Ectodermal cell (in vitro differentiated cells): Measurements from ENCODE around the gene TEP1.

Experiments
- H3K27ac ChIP-seq: 2 replicates; pipeline ENCODE4 v1.7.0; 2013; ENCODE audit warnings: mild to moderate bottlenecking, low read depth, low read length; ENCODE audit not compliant: insufficient read depth, poor library complexity, severe bottlenecking
- H3K27me3 ChIP-seq: 2 replicates; pipeline ENCODE4 v1.7.0; 2013; ENCODE audit warnings: mild to moderate bottlenecking, low read length; ENCODE audit not compliant: insufficient read depth, control insufficient read depth, poor library complexity, severe bottlenecking
- H3K36me3 ChIP-seq: one replicate; pipeline ENCODE4 v1.7.0; 2013; ENCODE audit warnings: low read length; ENCODE audit not compliant: control insufficient read depth, insufficient read depth
- H3K4me1 ChIP-seq: one replicate; pipeline ENCODE4 v1.7.0; 2013; ENCODE audit warnings: low read length; ENCODE audit not compliant: control insufficient read depth, insufficient read depth
- H3K4me3 ChIP-seq: 2 replicates; pipeline ENCODE4 v1.7.0; 2013; ENCODE audit warnings: low read depth, low read length, control low read depth; ENCODE audit not compliant: insufficient read depth
- H3K9me3 ChIP-seq: 2 replicates; pipeline ENCODE4 v1.7.0; 2013; ENCODE audit warnings: mild to moderate bottlenecking, low read length, moderate library complexity; ENCODE audit not compliant: control insufficient read depth
- WGBS, 2 experiments: methylation state at CpG; one replicate each; pipeline ENCODE4 v1.1.7; 2013; ENCODE audit warnings: missing lambda C conversion rate in 2 of 2; 5-methylcytosine and 5-hydroxymethylcytosine counted together

The TEP1 gene

GRCh38 chr14:20429801-20430669, 16.7 kb upstream of the TEP1 start:
- no peaks in the 10 kb centered on the region for H3K4me1 ChIP-seq
- no peak overlapping the region for H3K27ac ChIP-seq
- no peaks in the 10 kb centered on the region for H3K36me3 ChIP-seq
- 92 to 93% methylated on average over 30 of the region's 30 CpGs for WGBS, 2 experiments
- H3K27me3 ChIP-seq = no peaks in the 10 kb centered on the region
- H3K9me3 ChIP-seq = no peaks in the 10 kb centered on the region
- H3K4me3 ChIP-seq = no peak overlapping the region

GRCh38 chr14:20428802-20429201, 15.5 kb upstream of the TEP1 start:
- WGBS, 2 experiments = 69 to 76% methylated on average over 5 of the region's 5 CpGs
- no peaks in the 10 kb centered on the region for H3K9me3 ChIP-seq
- H3K27ac ChIP-seq = no peak overlapping the region
- no peaks in the 10 kb centered on the region for H3K4me1 ChIP-seq
- H3K36me3 ChIP-seq = no peaks in the 10 kb centered on the region
- no peaks in the 10 kb centered on the region for H3K27me3 ChIP-seq
- H3K4me3 ChIP-seq = no peak overlapping the region

- WGBS, 2 experiments = 73 to 78% methylated on average over 5 of the region's 5 CpGs
- Histone ChIP-seq H3K4me3 (no peak overlapping the region), H3K27ac (no peak overlapping the region), H3K4me1 (no peaks in the 10 kb centered on the region), H3K27me3 (no peaks in the 10 kb centered on the region), H3K36me3 (no peaks in the 10 kb centered on the region), H3K9me3 (no peaks in the 10 kb centered on the region)
Observed at GRCh38 chr14:20428010-20428365, 14.7 kb upstream of the TEP1 start.

- H3K36me3 ChIP-seq = no peaks in the 10 kb centered on the region
- no peaks in the 10 kb centered on the region for H3K27me3 ChIP-seq
- WGBS, 2 experiments = 81 to 87% methylated on average over 5 of the region's 5 CpGs
- no peaks in the 10 kb centered on the region for H3K9me3 ChIP-seq
- no peak overlapping the region for H3K27ac ChIP-seq
- H3K4me3 ChIP-seq = no peak overlapping the region
- no peaks in the 10 kb centered on the region for H3K4me1 ChIP-seq
Observed at GRCh38 chr14:20427231-20428009, 14.1 kb upstream of the TEP1 start.

- Histone ChIP-seq H3K36me3 (no peaks in the 10 kb centered on the region), H3K9me3 (no peaks in the 10 kb centered on the region), H3K27ac (no peak overlapping the region), H3K27me3 (no peaks in the 10 kb centered on the region), H3K4me3 (no peak overlapping the region), H3K4me1 (no peaks in the 10 kb centered on the region)
- WGBS, 2 experiments = 31 to 36% methylated on average over 2 of the region's 2 CpGs
Observed at GRCh38 chr14:20424851-20425250, 11.6 kb upstream of the TEP1 start.

- H3K4me1 ChIP-seq = no peaks in the 10 kb centered on the region
- 93 to 100% methylated on average over 1 of the region's 2 CpGs for WGBS, 2 experiments
Observed at GRCh38 chr14:20422886-20423285, 9.6 kb upstream of the TEP1 start.

GRCh38 chr14:20421267-20421666, 8.0 kb upstream of the TEP1 start:
- Histone ChIP-seq H3K36me3 (no peaks in the 10 kb centered on the region), H3K4me1 (no peaks in the 10 kb centered on the region), H3K4me3 (no peak overlapping the region), H3K9me3 (no peaks in the 10 kb centered on the region), H3K27me3 (no peaks in the 10 kb centered on the region), H3K27ac (no peak overlapping the region)
- 18 to 23% methylated on average over 2 of the region's 2 CpGs for WGBS, 2 experiments

More at GRCh38 chr14:20422886-20423285, 9.6 kb upstream of the TEP1 start:
- no peaks in the 10 kb centered on the region for H3K36me3 ChIP-seq
- H3K27ac ChIP-seq = no peak overlapping the region
- no peaks in the 10 kb centered on the region for H3K27me3 ChIP-seq
- no peak overlapping the region for H3K4me3 ChIP-seq
- H3K9me3 ChIP-seq = no peaks in the 10 kb centered on the region

GRCh38 chr14:20419419-20419818, 6.1 kb upstream of the TEP1 start:
- Histone ChIP-seq H3K9me3 (no peaks in the 10 kb centered on the region), H3K27me3 (no peaks in the 10 kb centered on the region), H3K27ac (no peak overlapping the region), H3K36me3 (no peaks in the 10 kb centered on the region), H3K4me1 (no peaks in the 10 kb centered on the region), H3K4me3 (no peak overlapping the region)
- WGBS, 2 experiments = 89 to 90% methylated on average over 1 of the region's 1 CpG

- Histone ChIP-seq H3K4me3 (no peak overlapping the region), H3K9me3 (no peaks in the 10 kb centered on the region), H3K36me3 (no peaks in the 10 kb centered on the region), H3K27me3 (no peaks in the 10 kb centered on the region), H3K4me1 (peaks cover 4% of the 10 kb centered on the region), H3K27ac (no peak overlapping the region)
- 89 to 93% methylated on average over 2 of the region's 2 CpGs for WGBS, 2 experiments
Observed at GRCh38 chr14:20418501-20418909, 5.2 kb upstream of the TEP1 start.
